Hypothalamus (tissue), 51 donors: ENCODE data around the gene BCHE.

Experiments used
- DNase-seq, 51 donors: peaks; one replicate each; lab custom pipeline; 2025; lab: John Stamatoyannopoulos, UW

Gene BCHE

DNA sequence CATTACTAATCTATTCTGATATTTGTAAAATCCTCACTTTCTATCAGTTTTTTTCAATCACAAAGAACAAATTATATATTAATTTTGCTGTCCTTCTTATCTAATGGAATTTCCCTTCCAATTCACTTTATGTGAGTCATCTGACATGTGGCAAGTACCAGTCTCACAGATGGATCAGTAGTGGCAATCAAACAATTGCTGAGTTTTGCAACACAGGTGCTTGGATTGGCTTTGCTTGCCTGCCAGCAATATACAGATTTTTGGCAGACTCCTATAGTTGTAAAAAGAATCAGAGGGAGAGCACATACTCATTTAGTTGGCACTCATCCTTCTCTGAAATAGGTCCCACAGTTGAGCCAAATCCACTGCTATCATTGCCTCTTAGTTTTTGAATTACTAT lies 83.7 kb downstream of the BCHE start:
- DNase-seq = no peak

DNA sequence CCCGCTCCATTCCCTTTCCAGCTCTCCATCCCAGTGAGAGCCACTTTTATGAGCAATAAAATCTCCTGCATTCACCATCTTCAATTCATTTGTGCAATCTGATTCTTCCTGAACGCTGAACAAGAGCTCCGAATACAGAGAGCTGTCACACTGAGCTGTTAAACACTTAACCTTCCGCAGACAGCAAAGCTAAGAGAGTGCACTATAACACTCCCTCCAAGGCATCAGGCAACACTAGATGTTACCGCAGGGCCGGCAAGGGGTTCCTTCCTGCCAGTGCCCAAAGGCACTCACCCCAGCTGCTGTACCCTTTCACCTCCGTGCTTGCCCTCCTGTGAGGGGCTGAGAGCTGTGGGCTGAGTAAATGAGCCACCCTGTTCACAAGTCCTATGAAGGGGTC lies 85.6 kb downstream of the BCHE start:
- DNase-seq = no peak

DNA sequence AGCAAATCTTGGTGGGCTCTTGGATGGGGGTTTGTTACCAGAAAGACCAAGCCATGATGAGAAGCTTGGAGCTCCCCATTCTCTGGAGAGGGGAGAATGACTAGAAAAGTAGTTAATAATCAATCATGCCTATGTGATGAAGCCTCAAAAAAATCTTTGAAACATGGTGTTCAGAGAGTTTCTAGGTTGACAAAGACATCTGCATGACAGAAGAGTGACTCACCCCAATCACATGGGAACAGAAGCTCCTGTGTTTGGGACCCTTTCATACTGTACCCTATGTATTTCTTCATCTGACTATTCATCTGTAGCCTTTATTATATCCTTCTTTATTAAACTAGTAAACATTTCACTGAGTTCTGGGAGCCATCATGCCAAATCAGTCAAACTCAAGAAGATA lies 87.4 kb downstream of the BCHE start:
- no peak for DNase-seq

DNA sequence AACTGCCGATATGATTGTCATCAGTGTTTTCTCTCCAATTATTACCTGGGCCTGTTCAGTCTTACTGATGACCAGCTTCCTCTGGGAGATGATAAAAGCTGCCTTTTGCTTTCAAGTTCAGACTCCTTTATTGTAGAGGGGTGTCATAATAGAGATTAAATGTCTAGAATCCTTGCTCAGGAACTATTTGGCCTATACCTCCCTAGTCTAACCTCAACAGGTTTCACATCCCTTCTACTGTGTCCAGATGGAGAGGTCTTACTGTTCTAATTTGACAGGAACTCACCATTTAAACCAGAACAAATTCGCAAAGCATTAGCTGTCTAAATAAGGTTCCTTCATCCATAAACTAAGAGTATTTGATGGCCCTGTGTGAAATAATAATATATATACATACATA lies 88.0 kb downstream of the BCHE start:
- DNase-seq = no peak

DNA sequence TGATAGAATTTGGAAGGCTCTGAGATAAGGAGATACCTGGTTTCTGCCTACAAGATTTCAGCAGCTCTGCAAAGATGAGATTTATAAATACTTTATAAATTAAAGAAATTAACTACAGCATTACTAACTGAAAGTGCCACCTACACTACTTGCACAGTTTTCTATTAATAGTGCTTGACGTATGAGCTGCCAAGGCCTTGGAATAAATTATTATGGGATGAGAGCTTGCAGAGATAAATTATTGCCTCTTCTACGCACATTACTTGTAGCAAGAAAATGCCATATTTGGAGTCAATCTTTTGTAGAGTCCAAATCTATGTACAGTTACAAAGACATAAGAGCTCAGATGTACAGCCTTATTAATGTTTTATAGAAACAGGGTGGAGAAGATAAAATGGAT lies 89.1 kb downstream of the BCHE start:
- no peak for DNase-seq

DNA sequence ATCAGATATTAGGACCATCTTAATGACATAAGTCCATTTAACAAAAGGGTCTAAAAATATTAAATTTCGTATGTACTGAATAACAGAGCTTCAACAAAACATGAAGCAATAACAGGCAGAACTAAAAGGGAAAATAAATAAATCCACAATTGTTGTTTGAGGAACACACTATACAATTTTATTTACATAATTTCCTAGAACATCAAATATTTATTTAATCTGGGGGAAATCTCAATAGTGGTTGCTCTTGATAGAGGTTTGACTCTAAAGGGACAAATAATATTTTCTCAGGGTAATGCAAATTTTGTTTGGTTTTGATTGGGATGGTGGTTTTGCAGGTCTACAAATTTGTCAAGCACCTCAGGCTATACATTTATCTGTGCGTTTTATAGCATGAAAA lies 90.3 kb downstream of the BCHE start:
- no peak for DNase-seq

DNA sequence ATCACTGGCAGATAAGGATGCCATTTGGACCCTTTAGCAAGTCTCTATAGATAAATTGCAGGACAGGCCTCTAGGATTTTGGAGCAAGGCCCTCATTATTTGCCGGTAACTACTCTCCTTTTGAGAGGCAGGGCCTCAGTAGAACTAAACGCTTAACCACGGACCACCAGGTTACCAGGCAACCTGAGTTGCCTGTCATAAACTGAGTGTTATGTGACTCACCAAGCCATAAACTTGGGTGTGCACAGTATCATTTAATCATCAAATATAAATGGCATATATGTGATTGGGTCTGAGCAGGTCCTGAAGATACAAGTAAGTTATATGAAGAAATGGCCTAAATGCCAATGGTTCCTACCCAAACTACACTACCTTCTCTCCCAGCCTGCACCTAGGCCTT lies 93.2 kb downstream of the BCHE start:
- no peak for DNase-seq

DNA sequence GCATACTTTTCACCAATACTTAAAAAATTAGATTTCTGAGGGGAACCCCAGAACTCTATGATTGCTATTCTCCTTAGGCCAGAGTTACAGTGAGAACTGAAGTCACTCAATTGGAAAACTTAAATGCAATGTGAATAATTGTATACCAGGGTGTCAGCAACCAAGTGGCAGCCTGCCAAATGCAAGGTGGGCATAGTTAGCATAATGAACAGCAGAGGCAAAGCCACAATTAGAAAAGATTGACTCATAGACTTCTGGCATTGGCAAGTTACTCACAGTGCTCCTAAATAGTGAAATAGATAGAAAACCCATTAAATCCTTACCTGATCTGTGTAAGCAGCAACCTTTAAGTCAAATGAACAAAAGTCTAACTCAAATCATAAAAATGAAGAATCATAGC lies 94.9 kb downstream of the BCHE start:
- peak in 1 of 51 donors; percentile 3 for DNase-seq

DNA sequence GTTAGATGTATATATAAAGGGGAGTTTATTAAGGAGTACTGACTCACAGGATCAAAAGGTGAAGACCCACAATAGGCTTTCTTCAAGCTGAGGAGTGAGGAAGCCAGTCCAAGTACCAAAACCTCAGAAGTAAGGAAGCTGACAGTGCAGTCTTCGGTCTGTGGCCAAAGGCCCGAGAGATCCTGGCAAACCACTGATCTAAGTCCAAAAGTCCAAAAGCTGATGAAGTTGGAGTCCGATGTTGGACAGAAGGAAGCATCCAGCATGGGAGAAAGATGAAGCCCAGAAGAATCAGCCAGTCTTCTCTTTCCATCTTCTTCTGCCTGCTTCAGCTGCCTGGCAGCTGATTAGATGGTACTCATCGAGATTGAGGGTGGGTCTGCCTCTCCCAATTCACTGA lies 107.5 kb downstream of the BCHE start:
- DNase-seq = no peak

DNA sequence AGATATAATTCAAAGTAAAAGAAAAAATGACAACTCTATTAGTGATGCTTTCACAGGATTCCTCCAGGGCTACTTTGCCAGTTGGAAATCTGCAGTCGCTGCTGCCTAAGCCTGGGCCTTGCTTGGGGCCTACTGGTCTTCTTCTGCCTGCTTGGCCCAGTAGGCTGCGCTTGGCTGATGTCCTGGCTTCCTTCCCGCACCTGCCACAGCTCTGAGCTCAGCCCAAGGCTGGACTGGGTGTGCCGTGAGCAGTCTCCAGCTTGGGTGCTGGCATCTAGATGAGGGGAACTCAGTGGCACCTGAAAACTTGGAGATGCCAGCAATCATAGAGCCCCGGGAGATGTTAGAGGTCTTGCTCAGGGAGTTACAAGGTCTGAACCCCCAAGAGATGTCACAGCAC lies 108.3 kb downstream of the BCHE start:
- DNase-seq = no peak

DNA sequence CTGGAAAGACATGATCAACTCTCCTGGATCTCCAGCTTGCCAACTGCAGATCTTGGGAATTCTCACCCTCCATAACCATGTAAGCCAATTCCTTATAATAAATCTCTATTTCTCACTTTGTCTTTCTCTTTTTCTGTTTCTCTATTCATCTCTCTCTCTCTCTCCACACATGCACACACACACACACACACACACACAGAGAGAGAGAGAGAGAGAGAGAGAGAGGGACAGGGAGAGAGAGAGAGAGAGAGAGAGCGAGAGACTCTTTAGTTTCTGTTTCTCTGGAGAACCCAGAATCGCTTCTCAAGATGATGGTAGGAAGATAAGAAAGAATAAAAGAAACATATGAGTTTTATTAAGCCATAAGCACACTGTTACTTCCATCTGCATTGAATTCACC lies 111.9 kb downstream of the BCHE start:
- DNase-seq = no peak
